Mucosa of gallbladder (tissue), 1 donor: ENCODE measurements around the gene PNPLA7. TPM values are rescaled to one million over a fixed set of nuclear protein-coding genes. Genes with fewer than 3 reads are reported as not detected.
A peak's percentile ranks its signal among the peaks of the same experiment; 100 is the strongest.

Source experiments
- DNase-seq: peaks from one replicate; pipeline ENCODE4 v3.0.0-alpha.2; 2020; ENCODE audit warnings: low spot score
- total RNA-seq: library from RNA; stranded (reverse); gene quantifications from one replicate; pipeline ENCODE4 v1.2.1, GENCODE V29; 2021
- donor health status: DM: no; HTN: no; CAD: no.

The PNPLA7 gene
- total RNA-seq, 1 donor from 2014 or later = 16.5 TPM

- DNase-seq = no peak
Measured at GRCh38 chr9:137449931-137450538, 100.2 kb downstream of the PNPLA7 start.

- DNase-seq = no peak
Measured at GRCh38 chr9:137449081-137449844, 100.9 kb downstream of the PNPLA7 start.

GRCh38 chr9:137448602-137448962 is 101.6 kb downstream of the PNPLA7 start:
- DNase-seq = no peak

GRCh38 chr9:137447722-137448601 is 102.2 kb downstream of the PNPLA7 start:
- DNase-seq = no peak

- no peak for DNase-seq
Measured at GRCh38 chr9:137446851-137447471, 103.2 kb downstream of the PNPLA7 start.

- no peak for DNase-seq
Measured at GRCh38 chr9:137445930-137446431, 104.2 kb downstream of the PNPLA7 start.

GRCh38 chr9:137445275-137445807 is 104.9 kb downstream of the PNPLA7 start:
- peak; percentile 85 for DNase-seq

GRCh38 chr9:137444106-137444790 is 106.0 kb downstream of the PNPLA7 start:
- DNase-seq = no peak

GRCh38 chr9:137441935-137442321 is 108.3 kb downstream of the PNPLA7 start:
- DNase-seq = no peak

GRCh38 chr9:137441289-137441934 is 108.8 kb downstream of the PNPLA7 start, which contains the start of gene ENTPD8:
Gene ENTPD8 (minus strand): TSS chr9:137441357. CDS start chr9:137438285, 3,072 bp downstream.
- DNase-seq = no peak

GRCh38 chr9:137439158-137439714 is 111.0 kb downstream of the PNPLA7 start:
- DNase-seq = no peak

GRCh38 chr9:137438591-137439157 is 111.5 kb downstream of the PNPLA7 start:
- no peak for DNase-seq

- no peak for DNase-seq
Measured at GRCh38 chr9:137437691-137438590, 112.3 kb downstream of the PNPLA7 start.

GRCh38 chr9:137436761-137437600 is 113.2 kb downstream of the PNPLA7 start:
- no peak for DNase-seq

GRCh38 chr9:137435980-137436760 is 114.0 kb downstream of the PNPLA7 start:
- peak; percentile 88 for DNase-seq

- no peak for DNase-seq
Measured at GRCh38 chr9:137435381-137435891, 114.8 kb downstream of the PNPLA7 start.
